ENCODE data around the gene ACP4. TPM values are rescaled to one million over a fixed set of nuclear protein-coding genes. Genes with fewer than 3 reads are reported as not detected.

The ACP4 gene
- total and polyA plus RNA-seq, 2 experiments from 2014 or later: not detected

- TF ChIP-seq ZNF462 (CRISPR knock-in tag; IDR thresholded peaks at IDR 0.05) (no peak), ZNF114 (CRISPR knock-in tag; IDR thresholded peaks at IDR 0.05) (no peak), ETS1 (IDR thresholded peaks at IDR 0.05) (no peak), POLR2AphosphoS5 (IDR thresholded peaks at IDR 0.05; ENCODE audit: low read depth) (no peak), STAT1 (IDR thresholded peaks at IDR 0.05; ENCODE audit: unreplicated experiment) (no peak), NANOG (IDR thresholded peaks at IDR 0.05; ENCODE audit: borderline replicate concordance) (no peak), EZH2 (IDR thresholded peaks at IDR 0.05; ENCODE audit: low read depth, unreplicated experiment) (no peak), CREB1 (CRISPR knock-in tag; IDR thresholded peaks at IDR 0.05; ENCODE audit: low read depth) (no peak)
- TF ChIP-seq, protein P1, sequence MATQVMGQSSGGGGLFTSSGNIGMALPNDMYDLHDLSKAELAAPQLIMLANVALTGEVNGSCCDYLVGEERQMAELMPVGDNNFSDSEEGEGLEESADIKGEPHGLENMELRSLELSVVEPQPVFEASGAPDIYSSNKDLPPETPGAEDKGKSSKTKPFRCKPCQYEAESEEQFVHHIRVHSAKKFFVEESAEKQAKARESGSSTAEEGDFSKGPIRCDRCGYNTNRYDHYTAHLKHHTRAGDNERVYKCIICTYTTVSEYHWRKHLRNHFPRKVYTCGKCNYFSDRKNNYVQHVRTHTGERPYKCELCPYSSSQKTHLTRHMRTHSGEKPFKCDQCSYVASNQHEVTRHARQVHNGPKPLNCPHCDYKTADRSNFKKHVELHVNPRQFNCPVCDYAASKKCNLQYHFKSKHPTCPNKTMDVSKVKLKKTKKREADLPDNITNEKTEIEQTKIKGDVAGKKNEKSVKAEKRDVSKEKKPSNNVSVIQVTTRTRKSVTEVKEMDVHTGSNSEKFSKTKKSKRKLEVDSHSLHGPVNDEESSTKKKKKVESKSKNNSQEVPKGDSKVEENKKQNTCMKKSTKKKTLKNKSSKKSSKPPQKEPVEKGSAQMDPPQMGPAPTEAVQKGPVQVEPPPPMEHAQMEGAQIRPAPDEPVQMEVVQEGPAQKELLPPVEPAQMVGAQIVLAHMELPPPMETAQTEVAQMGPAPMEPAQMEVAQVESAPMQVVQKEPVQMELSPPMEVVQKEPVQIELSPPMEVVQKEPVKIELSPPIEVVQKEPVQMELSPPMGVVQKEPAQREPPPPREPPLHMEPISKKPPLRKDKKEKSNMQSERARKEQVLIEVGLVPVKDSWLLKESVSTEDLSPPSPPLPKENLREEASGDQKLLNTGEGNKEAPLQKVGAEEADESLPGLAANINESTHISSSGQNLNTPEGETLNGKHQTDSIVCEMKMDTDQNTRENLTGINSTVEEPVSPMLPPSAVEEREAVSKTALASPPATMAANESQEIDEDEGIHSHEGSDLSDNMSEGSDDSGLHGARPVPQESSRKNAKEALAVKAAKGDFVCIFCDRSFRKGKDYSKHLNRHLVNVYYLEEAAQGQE (IDR thresholded peaks at IDR 0.05; ENCODE audit: unreplicated experiment): no peak
Observed at GRCh38 chr19:50833802-50834167, 43.6 kb downstream of the ACP4 start (continued).

Measured in GM23338 (cell line).